Activated CD4-positive, alpha-beta T cell treated with anti-CD3 and anti-CD28 coated beads for 1 hour (primary cell): ENCODE measurements around the gene EXOC4.

Experiments used
- DNase-seq: peaks from one replicate; pipeline ENCODE4 v3.0.0-alpha.2; 2020

Gene EXOC4

DNA sequence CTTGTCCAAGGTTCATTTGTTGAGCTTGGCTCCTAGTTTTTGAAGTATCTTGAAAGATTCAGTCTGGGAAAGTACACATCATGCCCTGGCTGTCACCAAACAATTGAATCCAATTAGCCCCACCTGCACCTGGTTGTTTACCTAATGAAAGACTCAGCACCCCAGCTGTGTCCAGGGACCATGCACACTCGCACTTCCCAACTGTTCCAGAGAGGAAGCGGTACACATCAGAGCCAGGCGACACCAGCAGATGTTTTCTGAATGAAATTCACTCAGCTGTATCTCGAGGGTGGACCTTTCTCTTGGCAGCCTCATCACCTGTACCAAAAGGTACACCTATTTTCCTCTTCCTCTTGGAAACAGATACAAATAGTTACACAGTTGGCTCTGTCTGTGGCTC lies 657.9 kb downstream of the EXOC4 start:
- no peak for DNase-seq

DNA sequence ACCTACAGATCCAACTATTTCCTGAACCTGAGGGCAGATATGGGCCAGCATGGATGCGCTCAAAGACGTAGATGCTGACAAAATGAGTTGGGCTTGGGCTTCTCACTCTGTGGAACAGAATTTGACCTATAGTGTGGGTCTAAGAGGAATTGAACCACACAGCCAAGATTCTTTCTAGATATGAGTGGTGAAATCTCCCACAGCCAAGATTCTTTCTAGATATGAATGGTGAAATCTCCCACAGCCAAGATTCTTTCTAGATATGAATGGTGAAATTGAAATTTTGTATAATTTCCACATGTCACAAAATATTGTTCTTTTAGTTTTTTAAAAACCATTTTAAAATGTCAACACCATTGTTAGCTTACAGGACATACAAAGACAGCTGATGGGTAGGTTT lies 658.8 kb downstream of the EXOC4 start:
- DNase-seq, result no peak

DNA sequence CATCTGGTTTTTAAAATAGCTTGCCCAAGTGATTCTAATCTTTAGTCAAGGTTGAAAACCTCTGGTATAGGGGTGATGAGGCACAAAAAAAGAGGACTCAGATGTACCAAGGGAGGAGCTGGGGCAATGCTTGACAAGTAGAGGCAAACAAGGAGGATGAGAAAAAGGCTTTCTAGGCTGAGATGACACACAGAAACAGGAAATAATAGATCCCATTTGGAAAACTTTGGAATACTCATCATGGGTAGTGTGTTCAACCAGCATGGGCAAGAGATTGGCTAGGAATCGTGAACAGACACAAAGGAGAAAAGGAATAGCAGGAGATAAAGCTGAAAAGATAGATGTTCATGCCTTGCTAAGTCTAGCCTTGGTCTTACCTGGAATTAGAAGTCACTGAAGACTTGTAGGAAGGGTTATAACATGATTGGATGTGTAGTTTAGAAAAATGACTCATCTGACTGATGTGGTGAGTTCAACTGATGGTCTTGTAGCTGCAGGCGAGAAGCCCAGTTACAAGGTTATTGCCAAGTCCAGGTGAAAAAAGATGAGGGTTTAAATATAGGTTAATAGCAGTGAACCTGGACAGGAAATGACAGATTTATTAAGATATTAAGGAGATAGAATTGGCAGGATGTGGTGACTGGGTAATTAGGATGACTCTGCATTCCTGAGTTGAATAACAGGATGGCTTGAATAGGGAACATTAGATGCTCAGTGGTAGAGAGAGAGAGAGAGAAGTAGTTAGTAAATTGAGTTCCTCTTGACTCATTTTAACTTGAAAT lies 660.2 kb downstream of the EXOC4 start:
- DNase-seq, result no peak

DNA sequence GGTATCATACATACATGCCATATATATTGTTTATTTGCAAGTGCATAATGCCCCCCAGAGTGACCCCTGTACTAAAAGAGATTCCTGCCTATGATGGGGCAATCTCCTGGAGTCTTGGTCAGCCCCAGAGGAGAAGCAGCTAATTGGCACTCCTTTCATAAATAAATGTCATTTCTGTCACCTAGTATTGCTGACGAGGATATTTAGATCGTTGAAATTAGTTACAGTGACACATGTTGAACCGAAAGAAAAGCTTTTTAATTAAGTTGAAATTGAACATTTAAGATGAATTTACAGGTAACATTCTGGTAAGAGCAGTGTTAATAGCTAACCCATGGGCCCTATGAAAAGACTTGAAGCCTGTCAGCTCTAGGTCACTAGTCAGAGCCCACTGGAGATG lies 663.7 kb downstream of the EXOC4 start:
- no peak for DNase-seq

DNA sequence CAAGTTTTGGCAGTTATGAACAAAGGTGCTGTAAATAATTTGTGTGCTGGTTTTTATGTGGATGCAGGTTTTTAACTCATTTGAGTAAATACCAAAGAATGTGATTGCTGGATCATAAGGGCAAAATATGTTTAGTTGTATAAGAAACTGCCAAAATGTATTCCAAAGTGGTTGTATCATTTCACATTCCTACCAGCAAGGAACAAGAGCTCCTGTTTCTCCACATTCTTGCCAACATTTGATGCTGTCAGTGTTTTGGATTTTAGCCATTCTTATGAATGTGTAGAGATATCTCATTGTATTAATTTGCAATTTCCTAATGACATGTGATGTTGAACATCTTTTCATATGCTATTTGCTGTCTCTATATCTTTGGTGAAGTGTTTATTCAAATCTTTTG lies 666.9 kb downstream of the EXOC4 start:
- no peak for DNase-seq

DNA sequence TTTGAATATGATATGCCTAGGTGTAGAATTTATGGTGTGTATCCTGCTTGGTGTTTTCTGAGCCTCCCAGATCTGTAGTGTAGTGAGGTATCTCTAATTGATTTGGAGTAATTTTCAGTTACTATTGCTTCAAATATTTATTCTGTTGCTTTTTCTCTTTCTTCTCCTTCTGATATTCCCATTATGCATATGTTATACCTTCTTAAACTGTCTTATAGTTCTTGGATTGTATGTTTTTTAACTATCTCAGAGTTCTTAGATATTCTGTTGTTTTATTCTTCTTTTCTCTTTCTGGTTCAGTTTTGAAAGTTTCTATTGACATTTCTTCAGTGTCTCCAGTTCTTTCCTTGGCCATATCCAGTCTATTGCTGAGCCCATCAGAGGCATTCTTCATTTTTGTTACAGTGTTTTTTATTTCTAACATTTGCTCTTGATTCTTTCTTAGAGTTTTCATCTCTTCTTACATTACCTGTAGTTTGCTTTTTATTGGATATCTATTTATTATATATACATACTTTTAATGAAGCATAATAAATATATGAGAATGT lies 668.8 kb downstream of the EXOC4 start:
- no peak for DNase-seq

DNA sequence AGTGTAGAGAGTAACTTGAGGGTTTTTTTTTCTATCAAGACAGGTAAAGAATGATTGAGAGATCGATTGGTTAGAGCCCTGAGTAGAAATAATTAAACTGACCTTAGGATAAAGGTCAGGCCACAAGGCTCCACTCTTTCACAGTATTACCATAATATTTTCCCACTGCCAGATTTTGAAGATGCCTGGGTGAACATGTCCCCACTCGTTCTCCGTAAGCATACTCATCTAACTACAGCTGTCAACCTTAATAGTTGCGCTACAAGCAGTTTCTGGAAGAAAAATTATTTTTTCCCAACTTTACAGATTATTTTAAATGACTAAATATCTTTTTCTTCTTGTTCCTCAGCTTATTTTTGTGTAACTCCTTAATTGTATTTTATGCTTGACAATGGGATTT lies 671.1 kb downstream of the EXOC4 start:
- no peak for DNase-seq

DNA sequence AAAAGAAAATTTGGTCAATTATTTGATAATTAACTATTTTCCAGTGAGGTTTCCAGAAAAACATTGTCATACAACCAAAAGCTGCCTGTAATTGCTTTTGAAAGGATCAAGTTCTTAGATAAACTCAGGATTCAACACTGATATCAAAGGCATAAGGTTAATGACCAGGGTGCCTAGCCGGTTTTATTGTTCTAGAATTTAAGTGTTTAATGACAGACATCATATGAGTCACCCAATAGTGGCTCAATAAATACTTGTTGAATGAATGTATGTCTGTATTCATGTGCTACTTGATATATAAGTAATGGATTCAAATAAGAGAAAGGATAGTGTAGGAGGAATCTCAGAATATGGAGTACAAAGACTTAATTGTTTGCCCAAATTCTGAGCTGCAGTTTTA lies 678.2 kb downstream of the EXOC4 start:
- DNase-seq, result no peak

DNA sequence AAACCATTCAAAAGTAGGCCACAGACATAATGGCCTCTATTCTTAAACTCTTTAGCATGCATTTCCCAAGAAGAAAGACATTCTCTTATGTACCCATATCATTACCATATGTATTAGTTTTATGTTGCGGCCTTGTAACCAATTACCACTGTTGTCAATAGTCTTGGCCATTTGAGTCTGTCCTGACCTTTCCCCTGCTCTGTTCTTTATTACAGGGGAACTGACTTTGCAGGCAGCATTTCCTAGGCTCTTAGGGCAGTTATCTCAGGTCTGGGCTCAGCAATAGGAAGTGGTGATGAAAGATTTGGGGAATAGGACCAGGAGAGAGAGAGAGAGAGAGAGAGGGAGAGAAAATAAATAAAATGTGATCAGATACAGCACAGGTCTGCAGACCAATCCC lies 679.7 kb downstream of the EXOC4 start:
- no peak for DNase-seq

DNA sequence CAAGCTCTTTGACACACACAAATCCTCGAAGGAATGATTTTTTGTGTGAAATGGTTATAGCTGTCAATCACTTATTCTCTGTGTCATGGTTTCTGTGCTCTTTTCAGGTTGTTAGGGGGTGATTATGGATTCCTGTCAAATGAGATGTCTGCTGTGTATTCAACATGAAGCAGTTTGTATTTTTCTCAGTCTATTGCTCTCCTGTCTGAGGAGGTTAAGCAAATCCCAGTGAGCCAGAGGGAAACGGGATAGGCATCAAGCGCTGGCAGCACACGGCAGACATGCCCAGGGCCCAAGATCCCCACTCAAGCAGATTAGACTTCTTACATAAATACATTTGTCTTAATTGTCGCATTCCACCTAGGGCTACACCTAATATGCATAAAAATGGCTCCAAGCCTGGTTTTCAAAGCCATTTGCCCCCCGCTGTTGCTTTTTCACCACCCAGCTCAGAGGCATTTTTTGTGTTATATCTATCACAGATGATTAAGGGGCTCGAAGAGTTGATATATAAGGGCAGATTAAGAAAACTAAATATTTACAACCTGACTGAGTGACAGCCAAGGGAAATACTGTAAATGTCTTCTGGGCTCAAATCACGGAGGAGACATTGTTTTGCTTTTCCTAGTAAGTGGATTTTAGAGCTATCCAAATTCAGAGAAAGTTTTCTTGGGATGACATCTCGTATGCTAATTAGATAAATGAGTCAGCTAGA lies 681.5 kb downstream of the EXOC4 start:
- no peak for DNase-seq

DNA sequence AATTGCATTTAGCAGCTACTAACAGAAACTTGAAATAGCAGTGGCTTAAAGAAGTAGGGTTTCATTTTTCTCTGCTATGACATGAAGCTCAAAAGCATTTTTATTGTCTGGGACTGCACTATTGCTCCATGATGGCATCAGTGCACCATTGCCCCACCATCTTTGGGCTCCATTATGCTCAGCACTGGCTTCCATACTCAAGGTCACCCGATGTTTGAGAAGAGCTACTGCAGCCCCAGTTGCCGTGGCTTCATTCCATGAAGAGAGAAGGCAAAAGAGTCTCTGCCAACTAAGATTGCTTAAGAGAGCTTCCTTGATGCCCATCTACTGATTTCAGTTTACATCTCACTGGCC lies 682.1 kb downstream of the EXOC4 start:
- DNase-seq, result no peak

DNA sequence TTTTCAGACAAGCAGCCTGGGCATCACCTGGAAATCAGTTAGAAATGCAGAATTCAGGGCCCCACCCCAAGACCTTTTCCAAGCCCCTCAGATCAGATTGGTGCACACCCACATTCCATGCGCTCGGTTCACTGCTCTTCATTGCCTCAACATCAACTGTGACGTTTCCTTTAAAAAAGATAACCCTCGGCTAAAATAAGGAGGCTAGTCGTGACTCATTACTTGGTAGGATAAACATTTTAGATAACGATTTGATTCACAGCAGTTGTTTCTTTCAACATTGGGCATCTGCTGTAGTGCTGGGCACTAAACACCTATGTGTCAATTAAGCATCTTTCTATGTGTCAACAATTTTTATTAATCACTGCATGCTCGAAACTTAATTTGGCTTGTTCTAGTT lies 683.2 kb downstream of the EXOC4 start:
- no peak for DNase-seq

DNA sequence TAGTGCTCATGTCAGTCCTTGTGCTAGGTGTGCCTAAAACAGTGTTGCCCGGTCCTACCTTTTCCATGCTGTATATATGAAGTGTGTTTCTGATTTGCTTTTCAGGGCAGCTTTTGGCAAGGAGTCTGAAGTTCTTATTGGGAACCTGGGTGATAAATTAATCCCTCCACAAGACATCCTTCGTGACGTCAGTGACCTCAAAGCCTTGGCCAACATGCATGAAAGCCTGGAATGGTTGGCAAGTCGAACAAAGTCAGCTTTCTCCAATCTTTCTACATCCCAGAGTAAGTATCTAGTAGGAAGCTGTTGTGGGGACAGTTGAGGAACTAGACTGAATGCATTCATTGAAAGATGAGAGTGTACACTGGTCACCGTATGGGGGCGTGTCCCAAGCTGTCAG lies 684.9 kb downstream of the EXOC4 start:
- no peak for DNase-seq

DNA sequence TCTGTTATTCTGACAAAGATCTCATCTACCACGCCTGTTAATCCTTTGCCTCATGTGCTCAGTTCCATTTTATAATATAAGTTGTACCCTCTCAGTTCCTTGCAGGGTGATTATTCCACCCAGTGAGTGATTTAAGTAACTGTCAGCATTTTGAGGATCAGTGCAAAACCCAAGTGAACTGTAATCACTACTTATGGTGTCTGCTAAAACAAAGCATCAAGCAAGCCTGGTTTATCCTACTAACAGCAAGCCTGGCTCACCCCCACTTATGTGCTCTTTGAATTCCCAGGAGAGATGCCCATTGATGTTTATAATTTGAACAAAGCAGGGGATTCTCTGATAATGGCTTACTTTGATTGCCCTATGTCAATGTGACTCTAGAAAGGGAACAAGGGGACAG lies 687.5 kb downstream of the EXOC4 start:
- no peak for DNase-seq

DNA sequence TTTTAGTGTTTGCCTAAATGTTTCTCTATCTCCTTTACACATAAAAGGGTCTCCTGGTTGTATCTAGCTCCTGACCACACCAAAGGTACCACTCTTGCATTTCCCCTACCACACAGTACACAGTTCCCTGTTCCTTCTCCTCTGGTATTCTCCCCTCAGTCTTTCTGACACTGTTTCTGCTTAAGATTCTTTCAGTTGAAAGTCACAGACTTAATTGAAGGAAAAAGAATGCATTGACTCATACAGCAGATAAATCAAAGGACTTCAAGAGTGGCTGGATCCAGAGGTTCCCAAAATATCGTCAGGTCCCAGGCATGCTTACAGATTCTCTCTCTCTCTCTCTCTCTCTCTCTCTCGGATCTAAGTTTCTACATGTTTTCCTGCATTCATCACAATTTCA lies 688.6 kb downstream of the EXOC4 start:
- DNase-seq, result no peak

DNA sequence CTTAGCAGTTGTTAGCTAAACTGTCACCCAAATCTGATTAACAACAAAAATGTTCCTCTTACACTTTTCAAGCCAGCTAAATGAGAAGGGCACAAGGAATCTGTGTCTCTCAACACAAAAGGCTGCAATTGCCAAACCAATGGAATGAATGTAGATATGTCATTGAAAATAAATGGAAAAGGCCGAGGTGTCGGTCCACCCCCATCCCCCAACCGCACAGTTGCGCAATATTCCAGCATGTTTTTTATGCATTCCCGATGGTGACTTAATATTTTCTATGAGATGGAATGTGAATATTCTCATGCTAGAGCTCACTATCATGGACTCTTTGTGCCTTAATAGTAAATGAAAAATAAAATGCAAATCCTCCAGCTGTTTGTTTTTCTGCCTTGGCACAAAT lies 692.6 kb downstream of the EXOC4 start:
- no peak for DNase-seq

DNA sequence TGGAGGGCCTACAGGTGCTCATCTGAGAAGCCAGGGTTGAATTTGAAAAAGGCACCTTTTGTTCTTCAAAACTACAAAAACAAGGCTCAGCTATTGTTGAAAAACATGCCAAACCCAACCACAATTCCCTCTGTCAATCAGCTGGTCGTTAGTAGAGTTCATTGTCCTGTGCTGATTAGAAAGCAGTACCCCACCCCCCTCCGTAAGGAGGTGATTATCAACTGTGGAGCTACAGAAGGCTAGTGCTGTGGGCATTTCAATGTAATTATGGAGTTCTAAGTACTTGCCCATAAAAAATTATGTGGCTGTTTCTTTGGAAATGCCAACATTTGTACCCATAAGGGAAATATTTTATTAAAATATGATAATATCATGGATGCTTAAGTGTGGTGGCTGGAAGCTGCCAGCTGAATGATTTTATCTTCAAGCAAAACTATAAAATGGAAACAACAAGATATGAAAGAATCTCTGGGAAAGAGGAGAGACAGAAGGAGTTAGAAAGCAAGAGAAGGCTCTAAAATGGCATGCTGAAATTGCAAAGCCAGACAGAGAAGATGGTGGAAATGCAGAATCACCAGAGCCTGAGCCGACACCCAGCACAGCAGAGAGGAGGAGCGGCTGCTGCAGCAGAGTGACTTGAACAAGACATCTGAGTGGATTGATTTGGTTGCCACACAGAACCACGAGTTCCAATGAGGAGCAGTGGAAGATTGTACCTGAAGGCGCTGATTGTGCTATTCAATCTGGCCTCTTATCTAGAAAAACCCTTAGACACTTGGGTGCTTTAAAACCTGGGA lies 694.8 kb downstream of the EXOC4 start:
- DNase-seq, result no peak

DNA sequence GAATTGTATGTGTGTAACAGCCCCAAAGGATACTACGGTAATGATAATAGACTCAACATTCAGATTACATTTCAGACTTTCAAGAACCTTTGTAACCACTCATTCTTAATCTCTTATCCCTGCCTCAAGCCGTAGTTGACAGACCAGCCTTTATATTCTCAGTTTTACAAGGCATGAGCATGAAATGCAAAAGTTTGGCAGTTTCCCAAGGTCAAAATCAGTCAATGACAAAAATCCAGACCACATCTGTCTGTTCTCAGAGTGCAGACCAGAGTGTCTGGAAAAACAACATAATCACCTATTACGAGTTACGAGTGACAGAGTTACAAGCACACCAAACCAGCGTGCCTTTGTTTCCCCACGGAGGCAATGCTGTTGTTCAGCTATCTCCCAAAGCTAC lies 695.7 kb downstream of the EXOC4 start:
- DNase-seq, result no peak

DNA sequence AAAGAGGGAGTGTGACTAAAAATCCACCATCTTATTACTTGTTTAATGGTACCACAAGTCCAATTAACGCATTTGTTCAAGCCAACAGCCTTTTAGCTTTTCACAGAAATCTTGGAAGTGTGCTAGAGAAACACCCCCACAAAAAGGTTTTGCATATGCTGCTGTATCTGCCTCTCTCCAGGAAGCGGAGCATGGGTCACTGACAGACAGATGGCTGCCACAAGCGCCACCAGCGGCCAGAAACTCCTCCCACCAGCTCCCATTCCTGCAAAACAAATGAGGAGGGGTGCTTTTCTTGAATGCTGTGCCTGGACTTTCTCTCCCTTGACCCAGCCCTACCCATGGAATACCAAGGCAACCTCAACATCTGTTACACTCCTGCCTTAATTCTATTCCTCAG lies 698.0 kb downstream of the EXOC4 start:
- DNase-seq, result no peak

DNA sequence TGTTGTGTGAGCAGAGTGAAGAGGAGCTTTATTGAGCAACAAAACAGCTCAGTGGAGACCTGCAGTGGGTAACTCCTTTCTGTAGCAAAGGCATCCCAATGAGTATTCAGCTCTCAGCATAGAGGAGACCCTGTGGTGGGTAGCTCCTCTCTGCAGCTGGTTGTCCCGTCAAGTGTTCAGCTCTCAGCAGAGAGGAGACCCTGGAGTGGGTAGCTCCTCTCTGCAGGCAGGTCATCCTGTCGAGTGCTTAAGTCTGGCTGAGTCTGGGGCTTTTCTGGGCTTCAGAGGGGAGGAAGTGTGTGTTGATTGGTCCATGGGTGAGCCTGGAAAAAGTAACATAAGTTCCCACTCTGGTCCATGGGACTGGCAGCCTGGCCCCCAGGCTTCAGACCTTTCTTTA lies 702.3 kb downstream of the EXOC4 start:
- DNase-seq, result no peak

DNA sequence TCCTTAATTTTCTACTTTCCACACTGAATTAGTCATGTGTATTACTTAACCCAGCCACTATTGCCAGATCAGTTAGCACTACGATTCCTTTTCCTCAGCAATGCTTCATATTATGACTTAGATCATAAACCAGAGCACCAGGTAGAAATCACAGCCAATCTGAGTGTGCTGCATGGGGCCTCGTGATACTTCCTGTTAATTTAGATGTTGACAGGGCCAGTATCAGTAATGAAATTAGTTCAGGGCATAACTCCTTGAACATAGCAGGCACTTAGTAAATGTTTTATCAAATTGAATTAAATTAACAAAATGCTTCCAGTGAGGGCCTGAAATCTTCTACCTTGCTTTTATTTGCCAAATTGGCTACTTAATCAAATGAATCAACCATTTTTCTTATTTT lies 705.0 kb downstream of the EXOC4 start:
- no peak for DNase-seq

DNA sequence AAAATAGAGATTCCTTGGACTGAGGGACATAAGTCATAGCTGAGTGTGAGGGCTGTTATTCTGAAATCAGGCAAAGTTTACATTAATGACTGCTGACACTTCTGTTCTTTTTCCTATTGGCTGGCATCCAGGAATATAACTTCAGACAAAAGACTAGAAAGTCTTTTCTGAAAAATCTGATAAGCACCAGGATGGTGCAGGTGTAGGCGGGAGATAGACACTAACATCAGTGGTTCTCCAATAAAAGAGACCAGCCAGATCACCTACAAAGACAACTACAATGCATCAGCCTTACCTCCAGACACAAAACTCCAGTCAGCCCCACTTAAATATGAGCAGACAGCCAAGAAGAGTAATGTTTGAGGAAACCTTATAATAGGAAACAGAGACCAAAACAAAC lies 705.9 kb downstream of the EXOC4 start:
- DNase-seq, result no peak

DNA sequence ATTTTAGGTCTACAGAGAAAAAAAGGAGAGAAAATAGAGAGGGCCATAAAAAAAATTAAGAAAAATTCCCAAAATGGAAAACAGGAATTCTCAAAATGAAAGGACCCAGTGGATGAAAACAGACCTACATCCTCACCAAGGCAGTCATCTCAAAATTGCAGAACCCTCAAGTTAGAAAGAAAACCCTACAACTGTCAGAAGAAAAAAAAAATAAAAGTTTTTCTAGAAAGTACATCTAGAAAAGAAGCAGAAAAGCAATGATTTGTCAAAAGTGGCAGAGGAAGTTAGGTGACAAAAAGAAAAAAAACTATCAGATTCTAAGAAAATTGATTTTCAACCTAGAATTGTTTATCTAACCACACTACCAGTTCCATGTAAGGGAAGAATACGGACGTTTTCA lies 706.6 kb downstream of the EXOC4 start:
- no peak for DNase-seq

DNA sequence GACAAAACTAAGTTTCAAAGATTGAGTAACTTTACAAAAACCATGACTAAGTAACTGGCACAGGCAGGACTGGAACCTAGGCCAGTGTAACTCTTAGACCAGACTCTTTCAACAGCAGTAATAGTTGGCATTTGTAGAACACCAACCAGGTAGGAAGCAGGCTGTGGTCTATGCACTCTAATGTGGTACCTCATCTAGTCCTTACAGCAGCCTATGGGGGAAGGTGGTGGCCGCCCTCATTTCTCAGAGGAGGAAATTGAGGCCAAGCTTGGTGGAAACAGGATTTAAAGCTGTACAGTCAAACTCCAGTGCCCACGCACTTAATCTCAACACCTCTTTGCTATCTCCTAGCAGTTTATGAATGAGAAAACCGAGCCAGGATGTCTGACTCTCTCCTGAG lies 708.8 kb downstream of the EXOC4 start:
- DNase-seq, result no peak
